Measurements from ENCODE around the gene IFI44.

Gene IFI44, protein sequence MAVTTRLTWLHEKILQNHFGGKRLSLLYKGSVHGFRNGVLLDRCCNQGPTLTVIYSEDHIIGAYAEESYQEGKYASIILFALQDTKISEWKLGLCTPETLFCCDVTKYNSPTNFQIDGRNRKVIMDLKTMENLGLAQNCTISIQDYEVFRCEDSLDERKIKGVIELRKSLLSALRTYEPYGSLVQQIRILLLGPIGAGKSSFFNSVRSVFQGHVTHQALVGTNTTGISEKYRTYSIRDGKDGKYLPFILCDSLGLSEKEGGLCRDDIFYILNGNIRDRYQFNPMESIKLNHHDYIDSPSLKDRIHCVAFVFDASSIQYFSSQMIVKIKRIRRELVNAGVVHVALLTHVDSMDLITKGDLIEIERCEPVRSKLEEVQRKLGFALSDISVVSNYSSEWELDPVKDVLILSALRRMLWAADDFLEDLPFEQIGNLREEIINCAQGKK

DNA sequence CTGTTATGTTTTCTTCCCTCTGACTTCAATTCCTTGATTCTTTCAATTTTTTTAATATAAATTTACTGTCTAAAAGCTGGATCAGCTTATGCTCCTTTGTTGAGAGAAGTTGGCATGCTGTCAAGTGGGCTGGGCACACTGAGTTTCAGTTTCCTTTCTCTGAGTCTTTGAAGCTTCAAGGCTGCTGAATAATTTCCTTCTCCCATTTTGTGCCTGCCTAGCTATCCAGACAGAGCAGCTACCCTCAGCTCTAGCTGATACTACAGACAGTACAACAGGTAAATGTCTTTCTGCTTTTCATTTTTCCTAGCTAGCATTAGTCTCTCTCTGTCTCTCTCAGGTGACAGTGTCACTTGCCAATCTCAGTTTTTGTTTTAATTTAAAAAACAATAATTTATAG, at the start of gene IFI44:
Gene IFI44, plus strand, starts transcription at position 204 of the 400 bp plus-strand sequence. CDS start 365 bp downstream, outside the sequence.
- DNase-seq: peak; percentile 78

DNA sequence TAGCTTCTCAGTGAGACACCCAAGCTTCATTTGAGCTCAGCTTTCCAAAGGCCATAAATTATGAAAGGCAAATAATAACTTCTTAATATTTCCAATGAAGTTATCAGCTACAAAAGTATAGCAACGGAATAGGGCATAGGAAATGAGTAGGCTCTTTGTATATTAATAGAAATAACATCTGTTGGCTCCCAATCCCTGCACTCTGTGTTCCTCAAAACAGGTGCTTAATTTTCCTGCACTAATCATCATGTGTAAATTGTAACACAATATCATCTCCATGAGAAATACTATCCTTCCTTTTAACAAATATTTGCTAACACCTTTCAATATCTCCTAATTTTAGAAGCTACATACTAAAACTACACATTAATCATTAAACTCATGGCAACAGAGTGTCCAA, 48.6 kb upstream of the IFI44 start:
- DNase-seq: no peak

DNA sequence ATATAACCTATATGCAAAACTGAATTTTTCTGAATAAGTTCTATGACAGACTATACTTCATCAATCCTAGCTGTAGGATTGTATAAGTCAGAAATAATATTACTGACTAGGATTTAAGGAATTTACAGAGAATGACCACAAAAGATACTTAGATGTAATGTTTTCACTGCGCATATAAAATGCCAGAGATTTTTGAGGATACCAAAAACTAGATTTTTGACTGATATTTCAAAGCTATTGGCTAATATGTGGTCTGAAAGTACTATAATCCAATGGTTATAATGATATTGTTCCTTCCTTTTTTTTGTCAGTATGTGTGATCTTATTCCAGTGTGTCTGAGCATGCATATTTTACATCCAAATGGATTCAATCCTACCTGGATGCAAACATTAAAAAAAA, 46.4 kb upstream of the IFI44 start:
- DNase-seq: no peak

DNA sequence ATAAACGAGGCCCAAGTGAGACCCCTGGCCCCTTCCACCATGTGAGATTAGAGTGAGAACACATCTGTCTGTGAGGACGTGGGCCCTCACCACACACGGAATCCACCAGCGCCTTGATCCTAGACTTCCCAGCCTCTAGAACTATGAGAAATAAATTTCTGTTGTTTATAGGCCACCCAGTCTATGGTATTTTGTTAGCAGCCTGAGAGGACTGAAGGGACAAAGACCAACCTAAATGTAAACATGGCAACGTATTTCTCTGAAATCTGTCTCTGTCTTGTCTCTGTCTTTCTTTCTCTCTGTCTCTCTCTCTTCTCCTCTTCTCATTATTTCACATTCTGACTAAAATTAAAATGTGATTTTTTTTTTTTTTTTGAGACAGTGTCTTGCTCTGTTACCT, 45.0 kb upstream of the IFI44 start:
- no peak for DNase-seq

DNA sequence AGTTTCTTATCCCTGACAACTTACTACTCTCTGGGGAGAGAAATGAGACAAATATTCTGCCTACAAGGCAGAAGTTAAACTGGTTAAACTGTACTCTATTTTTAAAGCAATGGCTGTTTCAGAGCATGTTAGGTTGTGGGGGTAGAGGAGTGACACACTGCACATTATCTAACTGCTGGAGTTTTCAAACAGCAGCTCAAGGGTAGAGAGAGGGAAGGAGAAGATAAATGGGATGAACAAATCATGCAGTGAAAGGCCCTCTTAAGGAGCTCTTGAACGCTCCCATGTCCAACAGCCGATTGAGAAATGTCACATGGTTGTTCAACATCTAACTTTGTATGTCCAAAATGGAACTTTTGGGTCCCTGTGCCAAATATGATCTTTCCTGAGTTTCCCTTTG, 43.4 kb upstream of the IFI44 start:
- DNase-seq: no peak

DNA sequence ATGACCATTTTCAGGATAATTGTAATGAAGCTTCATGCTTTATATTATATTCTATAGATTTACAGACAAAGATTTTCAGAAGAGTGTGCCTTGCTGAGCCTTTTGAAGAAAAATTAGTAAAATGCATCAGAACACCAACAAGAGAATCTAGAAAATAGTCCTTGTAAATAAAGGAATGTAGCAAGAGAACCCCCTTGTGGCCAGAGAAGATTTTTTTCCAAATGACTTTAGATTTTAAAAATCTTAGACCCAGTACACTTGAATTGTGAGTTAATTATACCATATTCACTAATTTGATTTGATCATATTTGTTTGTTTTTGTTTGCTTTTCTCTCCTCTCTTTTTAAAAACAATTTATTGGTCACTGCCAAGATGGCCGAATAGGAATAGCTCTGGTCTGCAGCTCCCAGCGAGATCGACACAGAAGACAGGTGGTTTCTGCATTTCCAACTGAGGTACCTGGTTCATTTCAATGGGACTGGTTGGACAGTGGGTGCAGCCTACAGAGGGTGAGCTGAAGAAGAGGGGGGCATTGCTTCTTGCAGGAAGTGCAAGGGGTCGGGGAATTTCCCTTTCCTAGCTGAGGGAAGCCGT, 42.2 kb upstream of the IFI44 start:
- DNase-seq: no peak

DNA sequence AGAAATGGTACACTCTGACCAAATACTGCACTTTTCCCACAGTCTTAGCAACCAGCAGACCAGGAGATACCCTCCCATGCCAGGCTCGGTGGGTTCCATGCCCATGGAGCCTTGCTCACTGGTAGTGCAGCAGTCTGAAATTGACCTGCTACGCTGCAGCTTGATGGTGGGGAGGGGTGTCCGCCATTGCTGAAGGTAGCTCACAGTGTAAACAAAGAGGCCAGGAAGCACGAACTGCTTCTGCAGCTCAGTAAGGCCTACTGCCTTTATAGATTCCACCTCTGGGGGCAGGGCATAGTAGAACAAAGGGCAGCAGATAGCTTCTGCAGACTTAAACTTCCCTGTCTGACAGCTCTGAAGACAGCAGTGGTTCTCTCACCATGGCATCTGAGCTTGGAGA, 41.7 kb upstream of the IFI44 start:
- no peak for DNase-seq

DNA sequence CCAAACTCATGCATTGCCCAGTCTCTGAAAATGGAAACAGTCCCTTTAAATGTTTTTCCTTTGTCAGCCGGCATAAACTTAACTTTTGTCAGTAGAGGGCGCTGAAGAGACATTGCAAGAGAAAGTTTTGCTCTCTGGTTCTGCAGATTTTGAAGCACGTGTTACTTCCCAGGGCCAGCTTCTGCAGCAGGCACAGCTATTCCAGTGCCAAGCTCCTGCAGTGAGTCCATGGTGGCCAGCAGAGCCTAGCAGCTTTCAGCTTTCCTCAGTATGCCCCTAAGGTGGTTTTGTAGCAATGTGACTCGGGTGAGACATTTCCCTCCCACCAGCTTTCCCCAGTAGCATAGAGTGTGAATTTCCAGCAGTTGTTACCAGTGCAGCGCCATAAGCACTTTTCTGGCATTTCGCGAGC, 32.0 kb upstream of the IFI44 start:
- DNase-seq: peak; percentile 69

DNA sequence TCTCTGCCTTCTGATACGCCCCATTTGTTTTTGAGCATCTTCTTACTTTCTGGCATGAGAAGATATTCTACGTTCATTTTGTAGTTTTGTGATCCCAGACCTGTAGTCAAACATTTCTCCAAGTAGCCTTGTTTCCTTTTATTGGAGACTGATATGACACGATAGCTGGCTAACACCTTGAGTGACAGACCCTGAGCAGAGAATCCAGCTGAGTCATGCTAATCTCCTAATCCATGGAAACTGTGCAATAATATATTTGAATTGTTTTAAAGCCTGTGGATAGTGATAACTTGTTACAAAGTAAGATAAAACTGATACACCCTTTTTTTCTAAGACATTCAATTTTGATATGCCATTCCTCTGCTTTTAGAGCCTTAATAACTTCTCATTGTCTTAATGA, 30.6 kb upstream of the IFI44 start:
- no peak for DNase-seq

DNA sequence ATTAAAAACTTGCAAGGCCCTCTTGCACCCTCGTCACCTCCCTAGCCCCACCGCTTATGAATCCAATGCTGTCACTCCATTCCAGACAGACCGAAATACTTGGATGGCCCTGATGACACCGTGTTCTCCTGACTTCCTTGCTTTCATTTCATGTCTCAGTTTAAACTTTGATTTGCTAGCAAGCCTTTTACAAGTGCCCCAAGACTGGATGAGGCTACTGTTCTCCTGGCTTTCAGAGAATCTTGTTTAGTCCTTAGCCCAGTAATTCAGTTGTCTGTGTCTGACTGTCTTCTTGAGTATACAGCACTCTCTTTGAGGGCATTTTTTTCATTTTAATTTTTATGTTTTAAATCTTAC, 30.2 kb upstream of the IFI44 start:
- no peak for DNase-seq

DNA sequence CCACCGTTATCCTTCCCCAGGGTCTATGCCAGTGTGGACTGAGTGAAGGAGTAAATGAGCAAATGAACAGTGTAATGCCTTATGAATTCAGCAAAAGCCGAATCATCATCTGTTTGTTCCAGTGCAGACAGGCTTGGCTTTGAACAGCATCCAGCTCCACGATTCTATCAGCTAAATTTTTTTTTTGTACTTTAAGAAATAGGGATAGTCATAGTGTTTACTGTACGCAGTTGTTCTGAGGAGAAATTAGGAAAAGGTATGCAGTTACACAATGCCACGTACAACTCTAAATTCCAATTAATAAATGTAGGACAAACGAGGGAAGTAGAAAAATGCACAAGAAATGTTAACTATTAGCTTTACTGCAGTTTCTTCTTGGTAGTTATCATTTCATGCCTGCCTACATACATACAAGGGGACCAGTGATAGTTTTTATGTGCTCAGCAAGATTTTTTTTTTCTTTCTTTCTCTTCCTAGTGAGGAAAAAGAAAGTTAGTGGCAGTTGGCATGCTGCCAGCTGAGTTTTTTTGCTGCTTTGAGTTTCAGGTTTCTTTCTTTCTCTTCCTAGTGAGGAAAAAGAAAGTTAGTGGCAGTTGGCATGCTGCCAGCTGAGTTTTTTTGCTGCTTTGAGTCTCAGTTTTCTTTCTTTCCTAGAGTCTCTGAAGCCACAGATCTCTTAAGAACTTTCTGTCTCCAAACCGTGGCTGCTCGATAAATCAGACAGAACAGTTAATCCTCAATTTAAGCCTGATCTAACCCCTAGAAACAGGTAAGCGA, 29.6 kb upstream of the IFI44 start, which contains the start of gene IFI44L:
Gene IFI44L, plus strand, starts transcription at position 646 of the 777 bp plus-strand sequence. CDS start 7,468 bp downstream, outside the sequence.
- peak; percentile 13 for DNase-seq

DNA sequence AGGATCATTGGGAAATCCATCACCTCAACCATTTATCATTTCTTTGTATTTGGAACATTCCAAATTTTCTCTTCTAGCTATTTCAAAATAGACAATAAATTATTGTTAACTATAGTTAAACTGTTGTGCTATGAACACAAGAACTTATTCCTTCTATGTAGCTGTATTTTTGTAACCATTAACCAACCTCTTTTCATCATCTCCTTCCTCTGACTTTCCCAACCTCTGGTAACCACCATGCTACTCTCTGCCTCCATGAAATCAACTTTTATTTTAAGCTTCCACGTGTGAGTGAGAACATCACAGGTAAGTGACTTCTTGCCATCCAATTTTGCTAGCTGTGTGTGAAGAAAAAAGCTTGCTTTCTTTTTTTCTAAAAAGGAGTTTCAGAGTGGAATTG, 29.0 kb upstream of the IFI44 start:
- no peak for DNase-seq

DNA sequence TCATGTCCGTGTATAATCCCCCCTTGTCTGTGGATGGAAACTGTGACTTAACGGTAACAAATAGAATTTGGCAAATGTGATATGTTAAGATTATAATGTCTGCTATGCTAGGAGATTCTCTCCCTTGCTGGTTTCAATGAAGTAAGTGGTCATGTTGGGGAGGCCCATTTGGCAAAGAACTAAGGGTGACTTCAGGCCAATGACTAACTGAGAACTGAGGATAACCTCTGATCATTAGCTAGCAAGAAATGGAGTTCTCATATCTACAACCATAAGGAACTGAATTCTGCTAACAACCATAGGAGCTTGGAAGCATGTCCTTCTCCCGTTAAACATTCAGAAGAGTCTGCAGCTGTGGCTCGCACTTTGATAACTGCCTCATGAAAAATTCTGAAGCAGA, 27.1 kb upstream of the IFI44 start:
- DNase-seq: no peak

DNA sequence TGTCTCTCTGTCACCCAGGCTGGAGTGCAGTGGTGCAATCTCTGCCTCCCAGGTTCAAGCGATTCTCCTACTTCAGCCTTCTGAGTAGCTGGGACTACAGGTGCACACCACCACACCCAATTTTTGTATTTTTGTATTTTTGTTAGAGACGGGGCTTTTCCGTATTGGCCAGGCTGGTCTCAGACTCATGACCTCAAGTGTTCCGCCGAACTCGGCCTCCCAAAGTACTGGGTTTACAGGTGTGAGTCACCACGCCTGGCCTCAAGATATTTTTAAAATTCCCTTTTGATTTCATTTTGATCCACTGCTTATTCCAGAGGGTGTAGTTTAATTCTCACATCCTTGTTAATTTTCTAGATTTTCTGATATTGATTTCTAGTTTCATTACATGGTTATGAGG, 25.6 kb upstream of the IFI44 start:
- no peak for DNase-seq

DNA sequence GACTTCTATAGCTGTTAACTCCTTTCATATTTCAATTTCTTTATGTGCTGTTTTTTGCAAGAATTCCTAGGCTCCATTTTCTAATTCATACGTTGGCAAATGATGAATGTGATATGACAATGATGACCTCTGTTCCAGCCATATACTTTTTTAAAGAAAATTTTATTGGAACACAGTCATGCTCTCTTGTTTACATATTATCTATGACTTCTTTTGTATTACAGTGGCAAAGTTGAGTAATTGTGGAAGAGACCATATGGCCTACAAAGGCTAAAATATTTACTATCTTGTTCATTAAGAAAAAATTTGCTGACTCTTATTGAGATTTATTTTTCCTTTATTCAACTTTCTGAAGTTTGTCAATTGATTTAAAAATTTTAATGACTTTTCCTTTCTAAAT, 22.3 kb upstream of the IFI44 start:
- no peak for DNase-seq

DNA sequence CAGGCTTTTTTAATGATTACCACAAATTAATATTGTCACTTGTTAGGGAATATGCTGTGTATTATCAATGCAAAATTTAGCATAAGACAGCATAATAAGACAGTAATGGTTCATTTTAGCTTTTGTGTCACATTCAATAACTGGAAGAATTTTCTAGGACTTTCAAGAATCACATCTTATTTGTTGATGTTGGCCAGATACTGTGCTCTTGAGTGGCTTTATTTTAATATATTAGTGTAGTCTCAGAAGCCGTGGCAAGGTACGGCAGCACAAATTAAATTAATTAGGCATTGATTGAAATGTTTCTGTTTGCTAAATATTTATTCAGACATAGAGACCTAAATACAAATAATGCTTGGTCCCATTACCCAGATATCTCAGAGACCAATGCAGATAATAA, 19.0 kb upstream of the IFI44 start:
- DNase-seq: no peak

DNA sequence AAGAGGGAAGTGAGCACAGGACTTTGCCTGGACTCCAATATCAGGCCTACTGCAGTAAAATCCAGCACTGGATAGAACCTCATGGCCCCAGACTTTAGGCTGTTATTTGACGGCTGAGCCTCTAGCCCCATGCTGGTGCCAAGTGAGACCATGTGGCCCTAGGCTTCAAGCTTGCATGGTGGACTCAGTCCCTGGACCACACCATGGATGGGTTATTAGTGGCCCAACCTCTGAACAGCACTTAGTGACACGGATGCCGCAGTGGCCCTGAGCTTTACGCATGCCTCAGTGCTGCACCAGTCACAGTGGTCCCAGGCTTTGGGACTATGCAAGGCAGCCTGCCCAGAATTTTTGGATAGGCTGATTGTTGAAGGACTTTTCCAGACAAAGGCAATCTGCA, 16.4 kb upstream of the IFI44 start:
- DNase-seq: no peak

DNA sequence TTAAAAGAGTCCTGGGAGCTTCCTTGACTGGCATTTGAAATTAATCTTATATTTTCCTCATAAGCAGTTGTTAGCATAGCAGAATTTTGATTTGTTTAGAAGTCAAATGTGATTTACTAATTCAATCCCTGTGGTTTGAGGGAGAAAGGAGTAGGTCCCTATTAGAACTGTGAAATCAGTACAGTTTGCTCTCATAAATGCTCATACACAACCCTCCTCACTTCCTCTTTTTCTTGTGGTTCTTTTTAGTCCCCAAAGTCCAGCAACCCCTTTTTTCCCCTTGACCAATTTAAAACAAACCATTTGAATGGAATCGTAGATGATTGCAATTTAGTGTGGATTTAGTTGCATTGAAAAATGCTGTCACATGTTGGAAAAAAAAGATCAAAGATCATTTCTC, 9.2 kb upstream of the IFI44 start:
- no peak for DNase-seq

DNA sequence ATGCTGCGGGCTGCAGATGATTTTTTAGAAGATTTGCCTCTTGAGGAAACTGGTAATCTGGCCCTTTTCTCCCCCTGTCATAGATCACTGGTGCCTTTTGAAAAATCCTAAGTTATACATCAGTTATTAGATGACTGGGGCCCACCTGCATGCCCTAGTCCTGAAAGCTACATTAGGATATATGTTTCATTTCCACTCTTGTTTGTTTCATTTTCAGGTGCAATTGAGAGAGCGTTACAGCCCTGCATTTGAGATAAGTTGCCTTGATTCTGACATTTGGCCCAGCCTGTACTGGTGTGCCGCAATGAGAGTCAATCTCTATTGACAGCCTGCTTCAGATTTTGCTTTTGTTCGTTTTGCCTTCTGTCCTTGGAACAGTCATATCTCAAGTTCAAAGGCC, 8.1 kb upstream of the IFI44 start:
- no peak for DNase-seq

DNA sequence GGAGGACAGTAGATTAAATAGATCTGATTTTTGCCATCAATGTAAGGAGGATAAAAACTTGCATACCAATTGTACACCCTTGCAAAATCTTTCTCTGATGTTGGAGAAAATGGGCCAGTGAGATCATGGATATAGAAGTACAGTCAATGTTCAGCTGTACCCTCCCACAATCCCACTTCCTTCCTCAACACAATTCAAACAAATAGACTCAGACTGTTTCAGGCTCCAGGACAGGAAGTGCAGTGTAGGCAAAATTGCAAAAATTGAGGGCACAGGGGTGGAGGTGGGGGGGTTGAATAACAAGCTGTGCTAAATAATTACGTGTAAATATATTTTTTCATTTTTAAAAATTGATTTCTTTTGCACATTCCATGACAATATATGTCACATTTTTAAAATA, 3.9 kb upstream of the IFI44 start:
- DNase-seq: no peak

DNA sequence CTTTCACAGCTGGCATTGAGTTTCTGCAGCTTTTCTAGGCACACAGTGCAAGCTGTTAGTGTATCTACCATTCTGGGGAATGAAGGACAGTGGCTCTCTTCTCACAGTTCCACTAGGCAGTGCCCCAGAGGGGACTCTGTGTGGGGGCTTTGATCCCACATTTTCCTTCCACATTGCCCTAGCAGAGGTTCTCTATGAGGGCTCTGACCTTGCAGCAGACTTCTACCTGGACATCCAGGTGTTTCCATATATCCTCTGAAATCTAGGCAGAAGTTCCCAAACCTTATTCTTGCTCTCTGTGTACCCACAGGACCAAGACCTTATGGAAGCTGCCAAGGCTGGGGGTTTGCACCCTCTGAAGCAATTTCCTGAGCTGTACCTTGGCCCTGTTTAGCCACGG, 2.4 kb upstream of the IFI44 start:
- DNase-seq: no peak

DNA sequence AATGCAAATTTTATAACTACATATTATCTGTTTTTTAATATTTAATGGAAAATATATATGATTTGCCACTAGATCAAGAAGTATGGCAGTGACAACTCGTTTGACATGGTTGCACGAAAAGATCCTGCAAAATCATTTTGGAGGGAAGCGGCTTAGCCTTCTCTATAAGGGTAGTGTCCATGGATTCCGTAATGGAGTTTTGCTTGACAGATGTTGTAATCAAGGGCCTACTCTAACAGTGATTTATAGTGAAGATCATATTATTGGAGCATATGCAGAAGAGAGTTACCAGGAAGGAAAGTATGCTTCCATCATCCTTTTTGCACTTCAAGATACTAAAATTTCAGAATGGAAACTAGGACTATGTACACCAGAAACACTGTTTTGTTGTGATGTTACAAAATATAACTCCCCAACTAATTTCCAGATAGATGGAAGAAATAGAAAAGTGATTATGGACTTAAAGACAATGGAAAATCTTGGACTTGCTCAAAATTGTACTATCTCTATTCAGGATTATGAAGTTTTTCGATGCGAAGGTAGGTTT, 556 bp downstream of the IFI44 start:
- DNase-seq: no peak

DNA sequence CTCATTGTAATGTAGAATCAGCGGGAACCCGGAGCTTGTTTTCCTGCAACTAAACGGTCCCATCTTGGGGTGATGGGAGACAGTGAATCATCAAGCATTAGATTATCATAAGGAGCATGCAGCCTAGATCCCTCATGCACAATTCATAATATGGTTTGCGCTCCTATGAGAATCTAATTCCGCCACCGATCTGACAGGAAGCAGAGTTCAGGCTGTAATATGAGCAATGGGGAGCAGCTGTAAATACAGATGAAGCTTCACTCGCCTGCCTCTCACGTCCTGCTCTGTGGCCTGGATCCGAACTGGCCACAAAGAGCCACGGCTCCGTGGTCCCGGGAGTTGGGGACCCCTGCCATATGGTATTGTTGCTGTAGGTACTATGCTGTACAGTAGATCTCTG, 1.6 kb downstream of the IFI44 start:
- DNase-seq: peak; percentile 58
